Upper lobe of left lung (tissue), 4 donors: ENCODE data around the gene DENND5B.

ENCODE experiments used
- CTCF ChIP-seq, 6 experiments: fragments of 450-650 bp in 4 of 6; fragments of 200-600 bp in 2 of 6; sonication (generic) in 2 of 6; IDR thresholded peaks; one replicate each; pipeline ENCODE4 v1.5.1; 2016 to 2019; ENCODE audit warnings: antibody characterized with exemption in 6 of 6
- EP300 ChIP-seq, 4 donors: sonication (generic); formaldehyde crosslinking; IDR thresholded peaks; one replicate each; pipeline ENCODE4 v1.5.1; 2017; ENCODE audit warnings: antibody characterized with exemption in 4 of 4, control low read depth in 2 of 4
- POLR2A ChIP-seq, 4 donors: fragments of 450-650 bp; IDR thresholded peaks; one replicate each; pipeline ENCODE4 v1.5.1; 2016 to 2017; ENCODE audit warnings: antibody characterized with exemption in 4 of 4, mild to moderate bottlenecking in 2 of 4
- POLR2AphosphoS5 ChIP-seq, 2 donors: sonication (generic); formaldehyde crosslinking; IDR thresholded peaks; one replicate each; pipeline ENCODE4 v1.5.1; 2017; ENCODE audit warnings: antibody characterized with exemption in 2 of 2

DNA sequence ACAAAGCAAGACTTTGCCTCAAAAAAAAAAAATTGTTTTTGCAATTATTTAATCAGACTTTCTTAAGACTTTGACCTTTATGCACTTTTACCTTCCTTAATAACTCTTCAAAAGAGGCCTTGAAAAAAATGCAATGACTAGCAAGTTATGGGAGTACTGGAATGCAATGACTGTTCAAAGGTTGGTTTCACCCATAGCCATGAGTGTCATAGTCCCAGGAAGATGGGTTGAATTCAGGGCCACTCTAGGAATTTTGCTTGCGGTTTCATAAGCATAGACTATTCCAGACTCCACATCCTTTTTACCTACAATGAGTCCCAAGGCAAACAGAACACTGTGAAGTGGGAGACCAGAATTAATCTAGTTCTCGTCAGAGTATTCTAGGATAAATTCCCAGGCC, 29.4 kb upstream of the DENND5B start:
- TF ChIP-seq CTCF (IDR thresholded peaks at IDR 0.05) (no peak), POLR2AphosphoS5 (IDR thresholded peaks at IDR 0.05) (no peak), POLR2A (IDR thresholded peaks at IDR 0.05) (no peak), EP300 (IDR thresholded peaks at IDR 0.05) (no peak)
